H1 (cell line): ENCODE data around the gene ATG5. TPM values are rescaled to one million over a fixed set of nuclear protein-coding genes. Genes with fewer than 3 reads are reported as not detected.

Experiments
- CREB1 ChIP-seq: IDR thresholded peaks from 2 replicates; pipeline ENCODE4 v1.6.1; 2012; ENCODE audit warnings: inconsistent platforms
- CTCF ChIP-seq, 3 experiments: IDR thresholded peaks; 1 replicate in 2 of 3; 2 replicates in 1 of 3; pipeline versions ENCODE4 v1.5.1 to v1.6.1; 2011; ENCODE audit warnings: low read length in 3 of 3, mild to moderate bottlenecking in 3 of 3, inconsistent platforms in 2 of 3, low read depth in 1 of 3, moderate library complexity in 1 of 3; ENCODE audit not compliant: insufficient read depth in 1 of 3; ENCODE audit errors: control extremely low read depth in 1 of 3
- JUN ChIP-seq: IDR thresholded peaks from 2 replicates; pipeline ENCODE4 v1.6.1; 2011; ENCODE audit warnings: low read depth, mild to moderate bottlenecking, improper control_type of control experiment, low read length
- MAFK ChIP-seq: IDR thresholded peaks from 2 replicates; pipeline ENCODE4 v1.6.1; 2012; ENCODE audit warnings: low read depth, mild to moderate bottlenecking, improper control_type of control experiment, low read length
- RNF2 ChIP-seq: fragments of 200-900, 300-1000 bp; sonication (generic); IDR thresholded peaks from 2 replicates; pipeline ENCODE4 v1.7.1; 2016; ENCODE audit warnings: borderline replicate concordance, low read depth, mild to moderate bottlenecking, antibody characterized with exemption, low read length; ENCODE audit not compliant: poor library complexity, severe bottlenecking; ENCODE audit errors: missing control alignments
- RXRA ChIP-seq: IDR thresholded peaks from 2 replicates; pipeline ENCODE4 v1.6.1; 2011; ENCODE audit warnings: low read depth, mild to moderate bottlenecking, low read length, moderate library complexity; ENCODE audit not compliant: insufficient read depth
- SAP30 ChIP-seq: fragments of 300-600 bp; sonication (generic); IDR thresholded peaks from 2 replicates; pipeline ENCODE4 v1.7.1; 2012; ENCODE audit warnings: low read length, moderate library complexity, mild to moderate bottlenecking, inconsistent platforms; ENCODE audit not compliant: insufficient read depth, insufficient replicate concordance
- TAF1 ChIP-seq: IDR thresholded peaks from 2 replicates; pipeline ENCODE4 v1.6.1; 2011; ENCODE audit warnings: mild to moderate bottlenecking, low read depth, low read length
- polyA plus RNA-seq, 7 experiments: library from polyadenylated mRNA; depleted of rRNA in 3 of 7; stranded (reverse) in 5 of 7; unstranded in 2 of 7; fragments of >200 nt in 5 of 7; fragments of 200-250 nt in 2 of 7; gene quantifications; 1 replicate in 5 of 7; 2 replicates in 1 of 7; 4 replicates in 1 of 7; pipeline versions ENCODE4 v1.2.1 to v1.2.3, GENCODE V29; 2011 to 2013; ENCODE audit warnings: missing spikeins in 2 of 7, mixed read lengths in 2 of 7
- total RNA-seq: library from RNA; stranded (reverse); fragmentation: NEBNext Ultra II Directional; extraction: Animal tissue kit (Norgen Biotek cat#: 25700); gene quantifications from 2 replicates; pipeline ENCODE4 v1.2.1, GENCODE V29; 2021

ATG5 gene
- total and polyA plus RNA-seq, 2 of the 8 experiments (the other 6 are each of a cell fraction or from before 2014, with no cell fraction given) = 18.2 to 39.0 TPM

GRCh38 chr6:106156413-106156812, 169.1 kb downstream of the ATG5 start (continued):
- TF ChIP-seq SAP30 = no peak
- no peak for TF ChIP-seq CREB1
- no peak for TF ChIP-seq RXRA
- no peak for TF ChIP-seq TAF1
- TF ChIP-seq JUN = no peak
- no peak for TF ChIP-seq CTCF (IDR thresholded peaks at IDR 0.05; ENCODE audit: control extremely low read depth in 1 of 3, insufficient read depth in 1 of 3, low read depth in 1 of 3, low read length in 3 of 3)
- TF ChIP-seq MAFK = no peak
- no peak for TF ChIP-seq RNF2
